Amniotic stem cell (primary cell): ENCODE data around the gene SLC7A5.
"Not testable (repeated sequence)": the region's sequence is repeated elsewhere in the genome, so short reads cannot be mapped to it uniquely, and the experiment has no call there.

ENCODE experiments used
- DNase-seq: peaks from one replicate; lab custom pipeline; 2025; lab: John Stamatoyannopoulos, UW

SLC7A5 gene

DNA sequence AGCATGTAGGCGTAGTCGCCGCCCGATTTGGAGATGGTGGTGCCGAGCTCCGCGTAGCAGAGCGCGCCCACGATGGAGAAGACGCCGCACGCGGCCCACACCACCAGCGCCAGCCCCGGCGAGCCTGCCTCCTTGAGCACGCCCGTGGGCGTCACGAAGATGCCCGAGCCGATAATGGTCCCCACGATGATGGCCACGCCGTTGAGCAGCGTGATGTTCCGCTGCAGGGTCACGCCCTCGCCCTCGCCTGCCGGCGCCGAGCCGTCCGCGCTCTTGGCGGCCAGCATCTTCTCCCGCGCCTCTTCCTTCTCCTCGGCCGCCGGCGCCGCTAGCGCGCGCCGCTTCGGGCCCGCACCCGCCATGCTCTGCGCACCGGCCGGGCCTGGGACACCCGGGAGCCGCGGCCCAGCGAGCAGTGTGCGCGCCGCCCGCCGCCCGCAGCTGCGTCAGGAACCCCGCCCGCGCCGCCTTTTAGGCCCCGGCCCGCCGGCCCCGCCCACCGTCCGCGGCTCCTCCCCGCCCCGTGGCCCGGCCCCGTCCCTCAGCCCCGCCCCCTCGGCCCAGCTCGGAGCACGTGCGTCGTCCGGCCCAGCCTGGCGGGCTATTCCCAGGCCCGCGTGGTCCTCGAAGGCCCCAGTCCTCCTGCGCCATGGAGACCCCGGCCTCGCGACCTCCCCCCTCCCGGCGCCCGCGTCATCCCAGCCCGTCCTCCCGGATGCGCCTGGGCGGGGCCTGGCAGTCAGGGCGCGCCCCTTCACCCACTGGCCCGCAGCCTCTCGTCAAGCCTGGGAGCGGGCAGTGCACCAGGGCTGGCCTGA is at the start of gene SLC7A5:
SLC7A5 (minus strand) TSS at position 447 of the 818 bp plus-strand sequence; CDS start at position 362, 85 bp downstream.
- not testable (repeated sequence) for DNase-seq

DNA sequence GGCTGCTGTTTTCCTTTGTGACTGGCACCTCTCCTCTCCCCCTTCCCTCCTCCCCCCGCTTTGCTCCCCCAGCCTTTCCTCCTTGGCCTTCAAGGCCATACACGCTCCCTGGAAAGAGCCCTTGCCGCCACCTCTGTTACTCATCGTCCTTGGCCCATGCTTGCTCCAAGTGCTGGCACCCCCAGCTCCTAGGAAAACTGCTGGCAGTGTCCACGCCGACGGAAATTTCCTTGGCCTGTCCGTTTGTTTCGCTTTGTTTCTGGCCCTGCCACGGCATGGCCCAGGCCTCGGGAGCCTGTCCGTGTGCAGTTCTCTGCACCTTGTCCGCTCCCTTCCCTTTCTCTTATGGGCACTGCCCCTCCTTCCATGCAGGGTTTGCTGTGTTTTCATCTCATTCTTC is 49.0 kb upstream of the SLC7A5 start:
- DNase-seq, result no peak

- DNase-seq, result no peak
These were observed 48.2 kb upstream of the SLC7A5 start for GRCh38 chr16:87917503-87917902.

DNA sequence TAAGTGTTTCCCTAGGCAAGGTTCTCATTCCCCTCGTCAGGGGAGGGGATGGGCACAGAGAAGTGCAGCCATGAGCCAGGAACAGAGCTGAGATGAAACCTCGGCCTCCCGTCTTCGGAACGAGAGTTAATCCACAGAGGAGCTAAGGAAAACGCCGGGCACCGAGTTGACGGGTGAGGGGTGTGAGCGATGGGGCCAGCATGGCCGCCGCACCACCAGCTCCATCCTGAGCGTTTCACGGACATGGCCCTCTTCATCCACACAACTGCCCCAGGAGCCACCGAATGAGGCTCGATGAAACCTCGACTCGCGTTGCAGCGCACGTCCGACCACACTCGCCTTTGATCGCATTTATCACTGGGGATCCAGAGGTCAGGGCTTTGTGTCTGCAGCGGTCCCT is 45.5 kb upstream of the SLC7A5 start:
- DNase-seq, result no peak

- DNase-seq, result not testable (repeated sequence)
These were observed 44.9 kb upstream of the SLC7A5 start for GRCh38 chr16:87914021-87914725.

GRCh38 chr16:87912691-87913090 is 43.4 kb upstream of the SLC7A5 start:
- DNase-seq, result not testable (repeated sequence)

DNA sequence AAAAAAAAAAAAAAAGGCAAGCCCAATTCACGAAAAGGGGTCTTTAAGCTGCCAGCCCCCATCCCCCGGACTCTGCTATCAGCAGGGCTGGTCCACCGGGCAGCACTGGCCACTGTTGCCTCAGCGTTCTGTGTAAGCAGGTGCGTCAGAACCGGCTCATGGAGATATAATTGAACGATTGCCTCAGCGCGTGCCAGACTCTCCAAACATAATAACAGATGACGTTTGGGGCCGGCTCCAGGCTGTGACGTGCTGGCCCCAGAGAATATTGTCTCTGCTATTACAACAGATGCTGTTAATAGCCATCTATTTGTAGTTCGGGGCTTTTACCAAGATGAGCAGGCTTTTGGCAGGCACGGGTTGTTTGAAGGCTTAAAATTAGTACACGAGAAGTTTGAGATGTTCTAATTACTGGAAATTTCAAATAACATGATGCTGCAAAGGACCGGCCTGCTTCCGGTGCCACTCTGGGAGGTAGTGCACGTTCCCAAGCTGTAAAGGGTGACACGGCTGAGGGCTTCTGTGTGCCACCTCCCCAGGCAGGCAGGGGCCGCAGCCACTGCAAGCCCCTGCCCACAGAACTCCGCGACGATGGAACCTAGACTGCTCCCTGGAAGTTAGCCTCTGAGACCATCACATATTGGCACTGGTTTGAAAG is 41.9 kb upstream of the SLC7A5 start:
- not testable (repeated sequence) for DNase-seq

DNA sequence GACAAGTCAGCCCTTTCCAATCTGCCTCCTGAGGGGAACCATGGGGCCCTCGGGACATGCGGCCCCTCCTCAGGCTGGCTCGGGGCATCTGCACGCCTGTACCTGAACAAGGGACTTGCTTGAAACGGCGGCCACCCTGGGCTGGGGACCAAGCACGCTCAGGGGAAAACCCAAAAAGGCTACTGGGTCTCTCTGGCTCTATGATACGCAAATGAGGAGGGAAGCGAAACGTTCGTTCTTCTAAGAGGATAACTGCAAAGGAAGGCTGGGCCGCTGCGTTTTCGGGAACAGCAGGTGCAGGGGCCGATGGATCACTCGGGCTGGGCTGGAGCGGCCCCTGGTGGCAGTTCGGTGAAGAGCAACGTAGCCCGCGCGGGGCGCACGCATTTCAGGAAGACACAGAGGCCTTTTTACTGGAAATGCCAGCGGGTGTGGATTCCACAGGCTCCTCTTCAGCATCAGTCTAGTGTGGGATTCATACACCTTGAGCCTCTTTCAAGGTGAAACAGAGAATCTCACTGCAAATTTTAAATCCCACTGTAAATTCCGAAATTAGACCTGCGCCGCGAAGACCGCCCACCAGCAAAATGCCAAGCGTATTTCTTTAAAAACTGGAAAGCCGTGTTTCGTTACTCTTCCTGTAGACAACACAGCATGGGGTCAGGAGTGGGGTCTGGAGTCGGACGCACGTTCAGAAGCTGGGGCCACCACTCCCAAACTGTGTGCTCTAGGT is 40.1 kb upstream of the SLC7A5 start:
- DNase-seq, result not testable (repeated sequence)

- not testable (repeated sequence) for DNase-seq
These were observed 38.8 kb upstream of the SLC7A5 start for GRCh38 chr16:87908101-87908500.

DNA sequence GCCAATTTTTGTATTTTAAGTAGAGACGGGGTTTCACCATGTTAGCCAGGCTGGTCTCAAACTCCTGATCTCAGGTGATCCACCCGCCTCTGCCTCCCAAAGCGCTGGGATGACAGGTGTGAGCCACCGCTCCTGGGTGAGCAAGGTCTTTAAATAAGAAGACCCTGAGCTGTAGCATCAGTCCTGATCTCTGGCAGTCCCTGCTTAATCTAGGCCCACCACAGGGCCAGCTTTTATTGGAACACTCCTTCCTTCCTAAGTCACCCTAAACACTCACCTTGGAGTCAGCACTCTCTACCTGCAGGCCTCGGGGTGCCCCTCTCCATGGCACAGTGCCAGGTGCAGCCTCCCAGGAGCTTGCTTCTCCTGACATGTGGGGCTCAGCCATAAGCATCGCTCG is 36.2 kb upstream of the SLC7A5 start:
- not testable (repeated sequence) for DNase-seq

- not testable (repeated sequence) for DNase-seq
These were observed 35.7 kb upstream of the SLC7A5 start for GRCh38 chr16:87904963-87905362.

DNA sequence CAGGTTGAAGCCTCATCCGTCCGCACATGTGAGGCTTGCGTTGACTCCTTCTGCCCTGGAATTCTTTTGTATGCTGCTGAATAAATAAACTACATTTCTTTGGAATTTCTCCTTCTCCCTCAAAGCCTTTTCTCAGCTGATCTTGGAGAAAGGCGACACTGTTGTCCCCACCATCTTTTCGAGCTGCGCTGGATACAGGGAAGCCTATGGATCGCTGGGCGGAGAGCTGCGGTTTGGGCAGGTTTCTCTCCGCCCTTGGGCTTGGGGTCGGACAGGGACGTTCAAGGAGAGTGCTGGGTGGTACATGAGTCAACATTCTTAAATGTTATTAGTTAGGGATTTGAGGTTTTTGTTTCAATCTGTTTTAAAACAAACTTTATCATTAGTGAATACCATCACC is 31.2 kb upstream of the SLC7A5 start:
- DNase-seq, result not testable (repeated sequence)

DNA sequence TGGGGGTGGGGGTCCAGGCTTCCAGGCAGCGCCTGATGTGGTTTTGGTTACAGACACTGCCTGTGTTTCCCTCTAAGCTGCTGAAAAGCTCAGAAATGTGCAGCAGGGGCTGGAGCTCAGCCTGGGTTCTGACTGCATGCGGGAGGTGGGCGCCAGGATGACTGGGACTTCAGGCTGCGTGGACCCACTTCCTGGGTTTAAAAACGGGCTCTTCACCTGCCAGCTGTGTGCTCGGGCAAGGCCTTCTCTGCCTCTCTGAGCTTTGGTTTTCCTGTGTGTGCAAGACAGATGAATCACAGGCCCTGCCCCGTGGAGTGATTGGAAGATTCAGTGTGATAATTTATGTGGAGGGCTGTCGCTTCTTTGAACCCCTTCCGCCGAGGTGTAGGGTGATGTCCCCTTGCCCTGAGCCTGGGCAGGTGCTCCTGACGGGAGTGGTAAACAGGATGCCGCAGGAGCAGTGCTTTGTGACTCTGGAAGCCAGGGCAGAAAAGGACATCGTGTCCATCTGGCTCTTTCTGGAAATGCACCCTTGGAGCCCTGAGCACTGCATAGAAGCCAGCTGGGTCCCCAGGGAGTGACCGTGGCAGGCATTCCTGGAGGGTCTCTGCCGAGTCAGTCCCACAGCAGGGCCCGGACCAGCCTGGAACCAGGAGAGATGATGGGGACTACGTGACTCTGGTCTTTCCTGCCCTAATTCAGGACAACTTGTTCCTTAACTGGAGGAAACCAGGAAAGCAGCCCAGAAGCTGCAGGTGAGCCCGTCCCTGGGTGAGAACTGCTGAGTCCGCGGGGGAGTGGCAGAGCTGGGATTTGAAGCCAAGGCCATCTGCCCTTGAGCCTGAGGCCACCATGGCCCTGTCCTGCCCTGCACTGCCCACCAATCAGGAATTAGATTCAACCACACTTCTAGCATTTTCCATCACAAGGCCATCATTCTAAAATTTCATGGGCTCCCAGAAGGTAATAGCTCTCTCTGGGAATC is 28.5 kb upstream of the SLC7A5 start:
- DNase-seq, result no peak

- DNase-seq, result not testable (repeated sequence)
These were observed 27.7 kb upstream of the SLC7A5 start for GRCh38 chr16:87896924-87897520.

DNA sequence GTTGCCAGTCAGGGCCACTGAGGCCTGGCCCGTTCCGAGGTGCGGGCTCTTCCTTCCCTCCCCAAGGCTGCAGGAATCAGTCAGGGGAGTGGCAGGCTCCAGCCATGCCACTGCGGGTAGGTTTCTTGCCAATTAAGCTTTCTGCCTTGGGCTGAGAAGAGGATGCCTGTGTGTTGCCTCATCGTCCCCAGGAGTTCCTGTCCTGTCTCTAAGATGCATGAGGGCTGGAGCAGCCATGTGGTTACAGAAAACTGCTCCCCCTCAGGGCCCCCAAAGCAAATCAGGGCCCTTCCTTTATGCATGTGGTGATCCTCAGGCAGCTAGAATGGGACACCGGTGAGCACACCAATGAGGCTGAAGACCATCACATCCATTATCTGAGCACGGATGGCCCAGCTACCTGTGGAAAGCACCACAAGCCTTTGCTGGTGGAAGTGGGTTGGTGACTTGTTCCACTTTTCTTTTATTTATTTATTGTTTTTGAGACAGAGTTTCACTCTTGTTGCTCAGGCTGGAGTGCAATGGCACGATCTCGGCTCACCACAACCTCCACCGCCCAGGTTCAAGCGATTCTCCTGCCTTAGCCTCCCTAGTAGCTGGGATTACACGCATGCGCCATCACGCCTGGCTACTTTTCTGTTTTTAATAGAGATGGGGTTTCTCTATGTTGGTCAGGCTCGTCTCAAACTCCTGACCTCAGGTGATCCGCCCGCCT is 27.0 kb upstream of the SLC7A5 start:
- DNase-seq, result not testable (repeated sequence)

- DNase-seq, result no peak
These were observed 26.4 kb upstream of the SLC7A5 start for GRCh38 chr16:87895641-87896141.

- DNase-seq, result not testable (repeated sequence)
These were observed 24.7 kb upstream of the SLC7A5 start for GRCh38 chr16:87894005-87894404.

DNA sequence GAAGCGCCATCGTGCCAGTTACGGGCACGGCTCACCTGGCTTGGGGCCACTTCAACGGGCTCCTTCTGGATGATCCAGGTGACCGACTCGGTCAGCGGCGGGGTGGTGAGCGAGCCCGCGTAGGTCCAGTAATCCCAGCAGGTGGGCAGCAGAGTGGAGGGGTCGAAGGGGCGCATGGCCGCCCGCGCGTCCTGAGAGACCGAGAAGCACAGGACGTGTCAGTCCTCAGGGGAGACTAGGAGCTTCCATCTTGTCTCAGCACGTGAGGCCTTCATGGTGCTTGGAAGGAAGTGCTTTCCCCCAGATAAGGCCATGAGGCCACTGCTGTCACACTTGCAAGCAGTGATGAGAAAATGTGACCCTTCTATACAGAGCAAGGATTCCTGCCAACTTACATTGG is 22.5 kb upstream of the SLC7A5 start:
- no peak for DNase-seq

DNA sequence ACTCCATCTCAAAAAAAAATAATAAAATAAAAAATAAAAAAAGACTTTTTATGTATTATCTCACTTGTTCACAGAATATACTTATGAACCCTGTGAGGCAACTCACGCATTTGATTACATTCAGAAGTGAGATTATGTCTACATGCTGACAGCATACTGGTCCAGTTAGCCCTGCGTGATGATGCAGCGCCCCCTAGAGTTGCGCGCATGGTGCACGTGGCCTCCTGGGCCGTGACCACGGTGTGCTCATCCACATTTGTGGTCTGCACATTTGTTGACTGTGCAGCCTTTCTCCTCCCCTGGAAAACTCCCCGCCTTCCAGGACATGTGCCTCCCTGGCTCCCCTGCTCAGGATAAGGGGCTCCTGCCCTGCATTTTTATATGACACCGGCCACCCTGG is 20.5 kb upstream of the SLC7A5 start:
- not testable (repeated sequence) for DNase-seq
